Natural killer cell (primary cell): Measurements from ENCODE around the gene MCAT. TPM values are rescaled to one million over a fixed set of nuclear protein-coding genes. Genes with fewer than 3 reads are reported as not detected.
"Not testable (repeated sequence)": the region's sequence is repeated elsewhere in the genome, so short reads cannot be mapped to it uniquely, and the experiment has no call there.

Source experiments
- ATAC-seq, 3 donors: fragments of 150-1000 bp in 2 of 3; fragments of 200-7000 bp in 1 of 3; cut with Tn5 transposase; 1 replicate in 1 of 3; 2 replicates in 2 of 3; pipeline ENCODE4 v1.10.0; 2021; ENCODE audit warnings: mild to moderate bottlenecking in 2 of 3, moderate library complexity in 2 of 3
- DNase-seq, 2 donors: peaks; one replicate each; pipeline versions ENCODE4 v3.0.0 to v3.0.0-alpha.2; 2013 to 2021; ENCODE audit warnings: mixed read lengths in 1 of 2
- H3K27ac ChIP-seq: one replicate; pipeline ENCODE4 v1.5.1; 2013; ENCODE audit warnings: mild to moderate bottlenecking, low read length
- H3K27me3 ChIP-seq: one replicate; pipeline ENCODE4 v1.6.1; 2013; ENCODE audit warnings: low read length; ENCODE audit not compliant: control insufficient read depth, insufficient read depth
- H3K36me3 ChIP-seq: one replicate; pipeline ENCODE4 v1.6.1; 2013; ENCODE audit warnings: low read length; ENCODE audit not compliant: control insufficient read depth, insufficient read depth
- H3K4me1 ChIP-seq: one replicate; pipeline ENCODE4 v1.6.1; 2013; ENCODE audit warnings: low read length; ENCODE audit not compliant: control insufficient read depth, insufficient read depth
- H3K4me3 ChIP-seq: one replicate; pipeline ENCODE4 v1.5.1; 2013; ENCODE audit warnings: low read length
- H3K9me3 ChIP-seq: one replicate; pipeline ENCODE4 v1.6.1; 2013; ENCODE audit warnings: low read length; ENCODE audit not compliant: control insufficient read depth, insufficient read depth
- H3K27ac Mint-ChIP-seq, 2 donors: one replicate each; pipeline ENCODE4 v1.8.0; 2022; ENCODE audit warnings: mild to moderate bottlenecking in 2 of 2, mixed read lengths in 2 of 2, moderate library complexity in 1 of 2
- H3K27me3 Mint-ChIP-seq, 2 donors: one replicate each; pipeline ENCODE4 v1.8.0; 2022; ENCODE audit warnings: low read depth in 2 of 2, mixed read lengths in 2 of 2
- H3K36me3 Mint-ChIP-seq: one replicate; pipeline ENCODE4 v1.8.0; 2022; ENCODE audit warnings: mixed read lengths
- H3K4me1 Mint-ChIP-seq, 2 donors: one replicate each; pipeline ENCODE4 v1.8.0; 2022; ENCODE audit warnings: mixed read lengths in 2 of 2
- H3K4me3 Mint-ChIP-seq: one replicate; pipeline ENCODE4 v1.8.0; 2022; ENCODE audit warnings: mild to moderate bottlenecking, moderate library complexity, mixed read lengths
- H3K9me3 Mint-ChIP-seq, 2 donors: one replicate each; pipeline ENCODE4 v1.8.0; 2022; ENCODE audit warnings: mixed read lengths in 2 of 2
- CTCF ChIP-seq: fragments of 200-600 bp; IDR thresholded peaks from one replicate; pipeline ENCODE4 v1.8.0; 2022; ENCODE audit warnings: antibody characterized with exemption
- WGBS: methylation state at CpG from one replicate; pipeline ENCODE4 v1.1.7; 2013; ENCODE audit warnings: missing lambda C conversion rate; ENCODE audit not compliant: insufficient coverage; 5-methylcytosine and 5-hydroxymethylcytosine counted together
- intact Hi-C: fragments of 100-400 bp; cut with micrococcal nuclease; formaldehyde crosslinking; loops from one replicate; pipeline ENCODE4 v1.14.2; 2022
- total RNA-seq, 4 donors: library from RNA; stranded (reverse); fragments of 120-200 nt in 1 of 4; gene quantifications; one replicate each; pipeline versions ENCODE4 v1.2.3 to v1.2.4, GENCODE V29; 2013 to 2022

MCAT gene
- total RNA-seq, 3 donors from 2014 or later (not counting 1 experiment from before 2014, with no cell fraction given), result 6.5 to 12.4 (median 9.3) TPM

GRCh38 chr22:43150731-43151206 lies 7.6 kb upstream of the MCAT start:
- peaks cover 63% of the 10 kb centered on the region for H3K4me1 ChIP-seq
- Mint-ChIP-seq H3K4me1 (peaks cover 31 to 33% of the 10 kb centered on the region in 2 donors), H3K9me3 (no peaks in the 10 kb centered on the region), H3K36me3 (no peaks in the 10 kb centered on the region), H3K27ac (peak overlapping the region; percentile 81 to 90), H3K27me3 (peaks cover 0 to under 1% of the 10 kb centered on the region in 2 donors), H3K4me3 (peak overlapping the region; percentile 93)
- H3K27ac ChIP-seq, result peak overlapping the region; percentile 68
- no peak for TF ChIP-seq CTCF
- peak overlapping the region; percentile 76 for H3K4me3 ChIP-seq
- ATAC-seq, result peak in 2 of 3 donors; percentile 6
- no peaks in the 10 kb centered on the region for H3K36me3 ChIP-seq
- H3K9me3 ChIP-seq, result no peaks in the 10 kb centered on the region
- H3K27me3 ChIP-seq, result no peaks in the 10 kb centered on the region
- no peak for DNase-seq
- intact Hi-C loops, result loop anchor here (5.0 kb wide), 1 partner anchor 37 kb away; the partner anchor contains the start of gene TTLL12
- WGBS, result 77% methylated on average over 15 of the region's 15 CpGs

DNA sequence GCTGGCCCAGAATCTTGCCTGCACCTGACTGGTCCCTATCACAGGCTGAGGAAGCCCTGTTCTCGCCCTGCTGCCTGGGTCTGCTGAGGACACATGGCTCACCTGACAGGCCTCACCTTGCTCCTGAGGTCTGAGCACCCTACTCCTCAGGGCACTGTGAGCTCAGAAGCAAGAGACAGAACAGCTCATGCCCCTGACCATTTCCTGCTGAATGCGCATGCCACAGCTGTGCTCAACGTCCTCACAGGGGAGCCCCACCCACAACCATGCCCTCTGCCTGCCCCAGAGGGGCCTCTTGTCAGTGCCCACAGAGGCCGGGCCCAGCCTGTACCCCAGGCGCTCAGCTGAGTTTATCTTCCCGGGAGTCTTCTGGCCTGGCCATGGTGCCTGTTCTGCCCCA lies 5.4 kb upstream of the MCAT start:
- H3K9me3 ChIP-seq, result no peaks in the 10 kb centered on the region
- peaks cover 54% of the 10 kb centered on the region for H3K4me1 ChIP-seq
- no peak for DNase-seq
- TF ChIP-seq CTCF, result no peak
- Mint-ChIP-seq H3K36me3 (no peaks in the 10 kb centered on the region), H3K4me1 (peaks cover 35 to 37% of the 10 kb centered on the region in 2 donors), H3K4me3 (peak overlapping the region; percentile 57), H3K27me3 (peaks cover 0 to 2% of the 10 kb centered on the region in 2 donors), H3K27ac (peak overlapping the region in 1 of 2 donors; percentile 68), H3K9me3 (no peaks in the 10 kb centered on the region)
- ATAC-seq, result peak; percentile 19 to 40 (median 36)
- 23% methylated on average over 6 of the region's 6 CpGs for WGBS
- peak overlapping the region; percentile 62 for H3K27ac ChIP-seq
- no peaks in the 10 kb centered on the region for H3K36me3 ChIP-seq
- no peak overlapping the region for H3K4me3 ChIP-seq
- no peaks in the 10 kb centered on the region for H3K27me3 ChIP-seq
- intact Hi-C loops, result no loop called here

DNA sequence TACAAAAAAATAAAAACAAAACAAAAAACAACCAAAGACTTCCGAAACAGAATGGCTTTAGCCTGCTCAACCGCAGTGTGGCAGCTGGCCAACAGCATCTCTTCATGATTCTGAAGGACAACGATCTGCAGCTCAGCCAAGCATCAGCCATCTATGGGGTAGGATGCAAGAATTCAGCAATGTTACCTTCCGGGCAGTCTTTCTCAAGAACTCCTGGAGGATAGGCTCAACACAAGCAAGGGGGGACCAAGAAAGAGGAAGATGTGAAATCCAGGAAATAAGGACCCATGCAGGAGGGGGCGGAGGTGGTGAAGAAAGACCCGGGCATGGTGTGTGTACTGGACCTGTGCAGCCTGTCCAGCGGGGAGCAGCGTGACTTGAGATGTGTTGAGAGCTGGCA lies 4.6 kb upstream of the MCAT start:
- no peak overlapping the region for H3K4me3 ChIP-seq
- no peaks in the 10 kb centered on the region for H3K36me3 ChIP-seq
- Mint-ChIP-seq H3K9me3 (no peaks in the 10 kb centered on the region), H3K27ac (peak overlapping the region; percentile 29 to 52), H3K4me1 (peaks cover 34 to 39% of the 10 kb centered on the region in 2 donors), H3K4me3 (peak overlapping the region; percentile 37), H3K36me3 (no peaks in the 10 kb centered on the region), H3K27me3 (peaks cover 0 to 2% of the 10 kb centered on the region in 2 donors)
- H3K27me3 ChIP-seq, result no peaks in the 10 kb centered on the region
- ATAC-seq, result no peak
- DNase-seq, result no peak
- no peaks in the 10 kb centered on the region for H3K9me3 ChIP-seq
- peaks cover 54% of the 10 kb centered on the region for H3K4me1 ChIP-seq
- intact Hi-C loops, result no loop called here
- H3K27ac ChIP-seq, result peak overlapping the region; percentile 43
- no peak for TF ChIP-seq CTCF
- WGBS, result 44% methylated on average over 8 of the region's 8 CpGs

DNA sequence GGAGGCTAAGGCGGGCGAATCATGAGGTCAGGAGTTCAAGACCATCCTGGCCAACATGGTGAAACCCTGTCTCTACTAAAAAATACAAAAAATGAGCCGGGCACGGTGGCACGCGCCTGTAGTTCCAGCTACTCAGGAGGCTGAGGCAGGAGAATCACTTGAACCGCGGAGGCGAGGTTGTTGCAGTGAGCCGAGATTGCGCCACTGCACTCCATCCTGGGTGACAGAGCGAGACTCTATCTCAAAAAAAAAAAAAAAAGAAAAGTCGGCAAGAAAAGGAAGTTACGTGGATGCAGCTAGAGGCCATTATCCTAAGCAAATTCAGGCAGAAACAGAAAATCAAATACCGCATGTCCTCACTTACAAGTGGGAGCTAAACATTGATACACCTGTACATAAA lies 3.1 kb upstream of the MCAT start:
- Histone ChIP-seq H3K27ac (peak overlapping the region; percentile 52), H3K4me1 (peaks cover 52% of the 10 kb centered on the region)
- H3K27me3 Mint-ChIP-seq, H3K27me3 ChIP-seq, H3K4me3 ChIP-seq, ATAC-seq, H3K9me3 Mint-ChIP-seq, H3K36me3 Mint-ChIP-seq, H3K27ac Mint-ChIP-seq, H3K4me3 Mint-ChIP-seq, H3K36me3 ChIP-seq, H3K9me3 ChIP-seq, intact Hi-C loops, DNase-seq: not testable (repeated sequence)
- H3K4me1 Mint-ChIP-seq, result peaks cover 26 to 39% of the 10 kb centered on the region in 2 donors
- WGBS, result 87% methylated on average over 14 of the region's 15 CpGs

- H3K27ac ChIP-seq, H3K27me3 ChIP-seq, H3K36me3 Mint-ChIP-seq, ATAC-seq, intact Hi-C loops, H3K4me3 ChIP-seq, H3K9me3 Mint-ChIP-seq, DNase-seq, H3K27me3 Mint-ChIP-seq, H3K9me3 ChIP-seq, H3K27ac Mint-ChIP-seq, H3K36me3 ChIP-seq: not testable (repeated sequence)
- H3K4me1 ChIP-seq, result peaks cover 43% of the 10 kb centered on the region
- H3K4me1 Mint-ChIP-seq, result peaks cover 18 to 30% of the 10 kb centered on the region in 2 donors
- H3K4me3 Mint-ChIP-seq, result peak overlapping the region; percentile 13
- 97% methylated on average over 8 of the region's 8 CpGs for WGBS
These were observed 2.2 kb upstream of the MCAT start for GRCh38 chr22:43145371-43145770.
